HG03558 (cell line): ENCODE data around the gene FGF14.
A peak's percentile ranks its signal among the peaks of the same experiment; 100 is the strongest.

Experiments
- ATAC-seq: cut with Tn5 transposase; IDR thresholded peaks from one replicate; pipeline ENCODE4 v1.9.1; 2021; ENCODE audit warnings: moderate number of reproducible peaks; ENCODE audit not compliant: unreplicated experiment; ENCODE audit errors: extremely low read depth

FGF14 gene

DNA sequence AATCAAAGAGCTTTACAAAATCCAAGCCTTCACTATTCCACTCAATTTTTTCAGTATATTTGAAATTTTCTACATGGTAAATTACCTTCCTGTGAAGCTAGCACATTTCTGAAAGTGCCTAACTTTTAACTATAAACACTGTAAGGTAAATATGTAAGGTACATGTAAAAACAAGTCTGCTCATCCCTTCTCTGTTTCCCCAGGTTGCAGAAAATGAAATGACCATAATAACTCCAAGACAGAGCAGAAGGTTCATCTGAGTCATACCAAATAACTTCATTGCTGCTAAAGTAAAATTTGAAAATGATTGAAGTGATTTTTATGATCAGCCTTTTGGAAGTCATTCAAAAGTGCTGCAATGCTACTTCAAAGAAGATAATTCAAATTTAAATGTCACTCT lies 28.6 kb downstream of the FGF14 start:
- no peak for ATAC-seq

DNA sequence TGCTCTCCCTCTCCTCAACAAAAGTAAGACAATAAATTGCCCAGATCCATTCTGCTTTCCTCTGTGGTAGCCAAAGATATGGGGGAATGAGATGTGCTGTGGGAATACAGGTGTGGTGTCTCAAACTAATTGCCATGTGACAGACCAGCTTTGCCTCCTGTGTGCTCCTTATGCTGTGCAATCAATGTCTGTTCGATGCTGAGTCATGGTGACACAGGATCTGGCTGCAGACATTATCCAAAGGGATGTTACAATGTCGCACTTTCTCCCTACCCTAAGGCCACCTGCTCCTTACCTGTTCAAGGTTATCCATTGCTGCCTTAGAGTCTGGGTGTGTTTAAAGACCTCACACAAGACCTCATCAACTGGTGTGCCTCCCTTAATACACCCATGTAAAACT lies 32.5 kb downstream of the FGF14 start:
- no peak for ATAC-seq

- no peak for ATAC-seq
These were observed 34.0 kb downstream of the FGF14 start for GRCh38 chr13:102367836-102368235.

DNA sequence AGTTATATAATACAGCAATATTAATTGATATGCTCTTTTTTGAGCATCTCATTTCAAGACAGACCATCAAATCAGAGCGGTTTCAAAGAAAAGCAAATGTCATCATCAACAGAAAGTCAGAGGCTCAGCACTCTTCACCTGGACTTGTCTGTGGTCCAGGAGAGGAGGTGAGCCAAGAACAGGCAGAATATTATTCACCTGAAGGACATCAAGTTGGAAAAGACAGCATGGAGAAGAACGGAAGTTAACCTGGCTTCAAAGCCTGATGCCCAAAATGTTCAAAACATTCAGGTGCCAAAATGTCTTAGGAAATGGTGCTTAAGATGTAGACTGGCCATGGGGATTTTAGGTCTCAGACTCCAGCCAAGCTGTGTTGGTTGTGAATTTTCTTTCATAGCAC lies 40.7 kb downstream of the FGF14 start:
- ATAC-seq, result no peak

DNA sequence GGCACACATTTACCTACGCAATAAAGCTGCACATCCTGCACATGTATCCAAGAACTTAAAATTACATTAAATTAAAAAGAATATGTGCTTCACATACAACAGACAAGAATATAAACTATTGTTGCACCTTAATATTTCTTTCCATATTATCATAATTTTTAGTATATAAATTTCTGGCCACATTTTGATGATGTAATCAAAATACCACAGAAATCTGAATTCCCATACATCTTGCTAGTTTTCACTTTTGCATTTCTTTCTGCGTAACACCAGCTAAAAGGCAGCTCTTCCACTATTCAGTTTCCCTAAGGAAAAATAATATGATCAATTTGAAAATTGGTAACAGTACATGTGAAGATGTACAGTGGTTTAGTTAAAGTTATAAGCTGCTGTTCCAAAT lies 42.6 kb downstream of the FGF14 start:
- ATAC-seq, result no peak

DNA sequence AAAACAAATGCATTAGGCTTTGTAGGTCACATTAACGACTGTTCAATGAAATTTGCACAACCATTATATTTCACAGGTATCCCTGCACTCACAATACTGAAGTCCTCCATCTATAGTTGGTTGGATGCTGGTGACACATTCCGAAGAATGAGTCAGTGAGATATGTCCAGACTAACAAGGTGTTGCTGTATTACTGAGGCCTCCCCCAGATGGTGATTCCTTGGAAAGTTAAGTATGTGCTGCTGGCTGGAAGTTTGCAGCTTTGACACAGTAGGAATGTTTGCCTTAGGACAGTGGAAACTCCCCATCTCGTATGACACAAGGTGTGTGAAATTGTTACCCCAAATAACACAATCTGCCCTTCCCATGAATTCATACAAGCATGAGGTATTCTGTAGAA lies 46.6 kb downstream of the FGF14 start:
- no peak for ATAC-seq

GRCh38 chr13:102354011-102354410 lies 47.8 kb downstream of the FGF14 start:
- ATAC-seq, result no peak

- no peak for ATAC-seq
These were observed 50.3 kb downstream of the FGF14 start for GRCh38 chr13:102351521-102351920.

DNA sequence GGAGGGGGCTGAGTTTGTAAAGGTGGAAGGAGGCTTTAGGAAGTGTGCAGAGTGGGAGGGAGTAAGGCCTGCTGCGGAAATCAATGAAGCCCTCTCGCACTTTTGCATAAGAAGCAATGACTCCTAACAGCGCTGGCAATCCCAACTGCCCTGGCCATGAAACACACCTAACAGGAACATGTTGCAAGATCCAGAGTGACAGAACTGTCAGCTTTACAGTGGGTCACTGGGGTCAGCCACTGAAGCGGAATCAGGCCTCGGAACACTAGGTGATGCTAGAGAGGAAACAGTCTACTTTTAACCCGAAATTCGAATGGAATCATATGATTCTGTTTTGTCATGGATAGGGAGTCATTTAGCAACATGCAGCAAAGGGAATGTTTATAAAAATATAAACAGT lies 54.4 kb downstream of the FGF14 start:
- no peak for ATAC-seq

DNA sequence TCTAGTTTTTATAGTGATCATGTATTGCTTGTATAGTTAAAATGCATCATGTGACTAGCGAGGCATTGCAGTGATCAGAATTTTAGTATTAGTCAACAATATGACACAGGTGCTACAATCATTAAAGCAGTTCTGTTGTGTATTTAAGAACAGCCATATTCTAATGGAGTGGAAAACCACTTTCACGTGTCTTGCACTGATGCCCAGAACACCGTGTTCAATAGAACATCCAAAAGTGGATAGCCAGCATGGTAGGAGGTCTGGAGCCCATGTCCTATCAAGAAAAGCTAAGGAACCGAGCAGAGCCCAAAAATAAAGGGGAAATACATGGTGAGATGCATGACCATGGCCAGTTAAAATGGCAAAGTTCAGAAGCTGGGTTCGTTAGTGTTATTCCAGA lies 55.1 kb downstream of the FGF14 start:
- no peak for ATAC-seq

- no peak for ATAC-seq
These were observed 57.4 kb downstream of the FGF14 start for GRCh38 chr13:102344410-102344809.

GRCh38 chr13:102333320-102334198 lies 68.3 kb downstream of the FGF14 start:
- no peak for ATAC-seq

DNA sequence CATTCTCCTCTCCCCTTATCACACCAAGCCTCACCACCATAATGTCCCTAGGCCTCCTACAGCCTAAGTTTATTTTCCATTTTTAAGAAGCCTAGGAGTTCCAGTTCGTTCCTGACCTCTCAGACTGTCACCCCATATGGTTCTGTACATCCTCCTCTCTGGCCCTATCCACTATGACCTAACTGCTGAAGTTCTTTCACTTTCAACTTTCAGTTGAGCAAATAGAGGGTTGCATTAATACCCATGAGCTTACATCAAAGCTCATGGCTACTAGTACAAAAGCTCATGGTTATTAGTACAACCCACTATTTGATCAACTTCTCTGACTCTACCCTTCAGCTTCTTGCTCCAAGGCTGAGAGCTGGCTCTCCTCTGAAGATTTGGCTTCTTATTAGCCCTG lies 72.9 kb downstream of the FGF14 start:
- peak; percentile 66 for ATAC-seq

DNA sequence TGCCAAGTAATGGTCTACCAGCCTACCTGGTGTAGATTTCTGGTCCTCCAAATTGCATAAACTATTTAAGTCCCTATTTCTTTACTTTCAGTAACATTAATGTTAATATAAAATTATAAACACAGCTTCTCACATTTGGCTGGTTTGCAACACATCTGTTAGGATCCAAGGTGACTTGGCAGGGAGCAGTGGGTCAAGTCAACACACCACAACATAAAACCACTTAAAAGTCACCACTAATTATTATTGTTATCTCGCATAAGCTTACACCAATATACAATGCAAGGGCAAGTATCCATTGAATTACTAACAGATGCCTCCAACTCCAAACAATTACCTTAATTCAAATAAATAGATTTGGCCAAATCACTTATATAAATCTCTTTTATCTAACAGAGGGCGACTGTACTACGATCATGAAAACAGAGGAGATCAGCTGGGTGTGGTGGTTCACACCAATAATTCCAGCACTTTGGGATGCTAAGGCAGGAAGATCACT lies 74.7 kb downstream of the FGF14 start:
- ATAC-seq, result no peak

- ATAC-seq, result no peak
These were observed 75.3 kb downstream of the FGF14 start for GRCh38 chr13:102326381-102327118.

DNA sequence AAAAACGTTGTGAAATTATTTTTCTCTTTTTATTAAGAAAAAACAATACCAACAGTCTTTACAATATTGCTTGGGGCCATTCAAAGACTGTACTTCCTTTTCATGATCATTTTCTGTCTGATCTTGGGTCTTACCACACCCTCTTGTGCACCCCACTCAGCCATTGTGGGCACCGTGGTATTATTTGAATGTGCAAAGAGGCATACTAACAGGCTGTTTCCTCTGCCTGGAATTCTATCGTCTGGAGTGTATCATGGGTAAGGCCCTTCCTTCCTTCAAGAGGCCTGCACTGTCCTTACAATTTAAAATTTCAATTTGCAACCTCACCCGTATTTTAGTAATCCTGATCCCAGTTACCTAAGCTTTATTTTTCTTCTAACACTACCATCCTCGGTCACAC lies 76.5 kb downstream of the FGF14 start:
- ATAC-seq, result no peak

DNA sequence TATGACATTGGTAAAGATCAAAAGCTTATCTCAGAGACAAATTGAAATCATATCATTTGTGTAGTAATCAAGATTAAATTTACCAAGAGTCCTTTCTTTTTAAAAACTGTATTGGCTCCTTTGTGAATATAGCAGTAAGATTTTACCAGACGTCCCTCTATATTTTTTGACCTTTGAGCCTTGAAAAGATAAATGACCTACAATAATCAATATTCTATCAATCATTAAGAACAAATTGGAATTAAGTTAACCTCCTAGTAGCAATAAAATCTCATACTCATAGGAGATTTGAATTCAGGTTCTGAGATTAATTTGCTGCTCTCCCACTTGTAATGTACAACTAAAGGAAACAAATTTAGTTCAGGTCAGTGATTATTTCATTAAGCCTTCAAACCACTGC lies 78.3 kb downstream of the FGF14 start:
- ATAC-seq, result no peak

DNA sequence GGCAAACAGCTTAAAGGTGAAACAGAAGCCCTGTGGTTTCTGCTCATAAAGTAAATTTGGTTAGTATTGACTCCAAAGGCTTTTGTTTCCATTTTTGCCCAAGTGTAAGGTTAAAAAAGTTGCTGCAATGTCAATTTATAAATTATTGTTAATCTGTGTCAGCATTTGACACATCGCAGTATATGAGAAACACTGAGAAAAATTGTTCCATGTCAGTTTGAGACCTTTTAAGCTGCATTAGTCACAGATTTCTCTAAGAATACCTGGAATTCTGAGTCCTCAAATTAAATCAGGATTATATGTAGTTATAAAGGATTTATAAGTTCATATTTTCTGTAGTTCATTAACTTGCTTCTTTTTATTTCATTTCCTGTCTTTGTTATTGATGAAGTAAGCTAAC lies 78.8 kb downstream of the FGF14 start:
- no peak for ATAC-seq

GRCh38 chr13:102322211-102322610 lies 79.6 kb downstream of the FGF14 start:
- no peak for ATAC-seq

DNA sequence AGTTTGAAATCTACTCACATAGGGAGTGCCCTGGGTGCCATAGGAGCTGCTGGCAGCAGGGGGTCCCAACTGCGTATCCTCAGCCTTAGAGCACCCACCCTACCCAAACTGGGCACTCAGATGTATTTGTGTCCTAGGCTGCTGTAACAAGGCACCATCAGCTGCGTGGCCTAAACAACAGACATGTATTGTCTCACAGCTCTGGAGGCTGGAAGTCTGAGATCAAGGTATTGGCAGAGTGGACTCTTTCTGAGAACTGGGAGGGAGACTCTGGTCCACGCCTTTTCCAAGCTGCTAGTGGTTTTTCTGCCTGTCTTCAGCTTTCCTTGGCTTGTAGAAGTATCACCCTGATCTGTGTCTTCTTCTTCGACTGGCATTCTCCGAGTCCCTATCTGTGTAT lies 83.6 kb downstream of the FGF14 start:
- ATAC-seq, result no peak

- no peak for ATAC-seq
These were observed 84.3 kb downstream of the FGF14 start for GRCh38 chr13:102317593-102317992.
